OCI-LY3 (cell line): ENCODE data around the gene NECAB2.
"Not testable (repeated sequence)": the region's sequence is repeated elsewhere in the genome, so short reads cannot be mapped to it uniquely, and the experiment has no call there.

ENCODE experiments used
- H2AFZ ChIP-seq: fragments of 200-600, 300-600 bp; shearing (Covaris generic); 2 replicates; pipeline ENCODE4 v1.6.0; 2014; ENCODE audit warnings: antibody characterized with exemption, low read depth, low read length
- H3K27ac ChIP-seq: fragments of 200-600, 300-600 bp; sonication (generic); 2 replicates; pipeline ENCODE4 v1.5.1; 2014; ENCODE audit warnings: mild to moderate bottlenecking, low read length, moderate library complexity, mixed read lengths
- H3K27me3 ChIP-seq: fragments of 200-600, 300-600 bp; sonication (generic); 2 replicates; pipeline ENCODE4 v1.6.1; 2014; ENCODE audit warnings: low read depth, low read length, mixed read lengths
- H3K36me3 ChIP-seq: fragments of 200-600, 300-600 bp; sonication (generic); replicated peaks from 2 replicates; pipeline ENCODE3; 2014; ENCODE audit warnings: low read depth, low read length, mixed read lengths
- H3K4me1 ChIP-seq: fragments of 300-600, 200-600 bp; sonication (generic); 2 replicates; pipeline ENCODE4 v1.6.1; 2014; ENCODE audit warnings: low read length, mixed read lengths
- H3K4me2 ChIP-seq: fragments of 200-600, 300-600 bp; sonication (generic); 2 replicates; pipeline ENCODE4 v1.6.1; 2014; ENCODE audit warnings: low read length, mixed read lengths
- H3K4me3 ChIP-seq: fragments of 300-600, 200-600 bp; sonication (generic); 2 replicates; pipeline ENCODE4 v1.5.1; 2014; ENCODE audit warnings: antibody characterized with exemption, mild to moderate bottlenecking, low read length, moderate library complexity
- H3K79me2 ChIP-seq: fragments of 300-600, 200-600 bp; shearing (Covaris generic); 2 replicates; pipeline ENCODE4 v1.6.1; 2014; ENCODE audit warnings: mild to moderate bottlenecking, low read length, mixed read lengths
- H3K9ac ChIP-seq: fragments of 300-600, 200-600 bp; shearing (Covaris generic); 2 replicates; pipeline ENCODE4 v1.6.0; 2014; ENCODE audit warnings: mild to moderate bottlenecking, low read length, moderate library complexity
- H3K9me3 ChIP-seq: fragments of 200-600, 300-600 bp; shearing (Covaris generic); 2 replicates; pipeline ENCODE4 v1.6.1; 2014; ENCODE audit warnings: low read length, mixed read lengths; ENCODE audit not compliant: insufficient read depth
- H4K20me1 ChIP-seq: fragments of 200-600, 300-600 bp; sonication (generic); 2 replicates; pipeline ENCODE4 v1.6.1; 2016; ENCODE audit warnings: low read length, mixed read lengths; ENCODE audit not compliant: insufficient read depth
- CTCF ChIP-seq: fragments of 200-600, 300-600 bp; sonication (generic); IDR thresholded peaks from 2 replicates; pipeline ENCODE4 v1.5.1; 2014; ENCODE audit warnings: antibody characterized with exemption, low read length, low read depth
- EZH2phosphoT487 ChIP-seq: fragments of 200-600 bp; shearing (Covaris generic); IDR thresholded peaks from 2 replicates; pipeline ENCODE4 v1.6.1; 2018; ENCODE audit warnings: antibody characterized with exemption, mixed run types, low read depth

The NECAB2 gene

DNA sequence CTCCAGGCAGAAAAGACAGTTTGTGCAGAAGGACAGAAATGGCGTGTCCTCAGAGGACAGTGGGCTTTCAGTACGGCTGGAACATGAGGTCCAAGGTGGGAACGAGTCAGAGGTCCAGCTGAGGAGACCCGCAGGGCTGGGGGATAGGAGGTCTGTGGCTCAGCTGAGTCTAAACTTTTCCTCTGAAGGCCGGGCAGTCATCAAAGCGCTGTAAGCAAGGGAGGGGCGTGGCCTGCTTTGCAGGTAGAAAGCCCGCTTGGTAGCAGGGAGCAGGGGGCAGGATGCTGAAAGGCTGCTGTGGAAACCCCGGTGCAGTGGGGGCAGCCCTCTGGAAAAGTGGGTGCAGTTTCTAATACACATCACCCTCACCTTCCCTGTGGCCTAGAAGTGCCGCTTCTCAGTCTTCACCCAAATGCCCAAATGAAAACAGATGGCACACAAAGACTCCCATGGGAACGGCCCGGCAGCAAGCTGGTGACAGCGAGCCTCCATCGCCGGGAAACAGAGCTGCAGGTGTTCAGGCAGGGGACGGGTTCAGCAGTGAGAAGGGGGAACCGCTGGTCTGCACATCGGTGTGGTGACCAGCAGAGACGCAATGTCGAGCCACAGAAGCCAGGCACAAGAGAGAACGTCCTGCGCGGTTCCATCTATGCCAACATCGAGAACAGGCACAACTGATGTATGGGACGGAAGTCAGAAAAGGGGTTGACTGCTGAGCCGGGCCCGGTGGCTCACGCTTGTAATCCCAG is 27.2 kb upstream of the NECAB2 start:
- TF ChIP-seq EZH2phosphoT487 (no peak), CTCF (no peak)
- no peaks in the 10 kb centered on the region for H3K79me2 ChIP-seq
- no peak overlapping the region for H3K4me2 ChIP-seq
- H3K27me3 ChIP-seq = 0 out of 2 replicates have a peak, but pooled peaks cover 5% of the 10 kb centered on the region
- H3K27ac ChIP-seq = no peak overlapping the region
- H3K4me3 ChIP-seq = no peak overlapping the region
- H3K4me1 ChIP-seq = no peaks in the 10 kb centered on the region
- no peak overlapping the region for H3K9ac ChIP-seq
- no peaks in the 10 kb centered on the region for H3K36me3 ChIP-seq
- no peak overlapping the region for H2AFZ ChIP-seq
- H4K20me1 ChIP-seq = no peaks in the 10 kb centered on the region
- H3K9me3 ChIP-seq = no peaks in the 10 kb centered on the region

DNA sequence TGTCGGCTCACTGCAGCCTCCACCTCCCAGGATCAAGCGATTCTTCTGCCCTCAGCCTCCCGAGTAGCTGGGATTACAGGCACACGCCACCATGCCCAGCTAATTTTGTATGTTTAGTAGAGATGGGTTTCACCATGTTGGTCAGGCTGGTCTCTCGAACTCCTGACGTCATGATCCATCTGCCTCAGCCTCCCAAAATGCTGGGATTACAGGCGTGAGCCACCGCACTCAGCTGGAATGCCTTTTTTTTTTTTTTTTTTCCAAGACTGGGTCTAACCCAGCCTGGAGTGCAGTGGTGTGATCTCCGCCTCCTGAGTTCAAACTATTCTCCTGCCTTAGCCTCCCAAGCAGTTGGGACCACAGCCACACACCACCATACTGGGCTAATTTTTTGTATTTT is 26.5 kb upstream of the NECAB2 start:
- not testable (repeated sequence) for H2AFZ ChIP-seq, H3K9ac ChIP-seq, H3K4me1 ChIP-seq, H3K27ac ChIP-seq, H3K27me3 ChIP-seq, H3K4me2 ChIP-seq, H3K9me3 ChIP-seq, H3K36me3 ChIP-seq, H4K20me1 ChIP-seq, H3K79me2 ChIP-seq, H3K4me3 ChIP-seq

DNA sequence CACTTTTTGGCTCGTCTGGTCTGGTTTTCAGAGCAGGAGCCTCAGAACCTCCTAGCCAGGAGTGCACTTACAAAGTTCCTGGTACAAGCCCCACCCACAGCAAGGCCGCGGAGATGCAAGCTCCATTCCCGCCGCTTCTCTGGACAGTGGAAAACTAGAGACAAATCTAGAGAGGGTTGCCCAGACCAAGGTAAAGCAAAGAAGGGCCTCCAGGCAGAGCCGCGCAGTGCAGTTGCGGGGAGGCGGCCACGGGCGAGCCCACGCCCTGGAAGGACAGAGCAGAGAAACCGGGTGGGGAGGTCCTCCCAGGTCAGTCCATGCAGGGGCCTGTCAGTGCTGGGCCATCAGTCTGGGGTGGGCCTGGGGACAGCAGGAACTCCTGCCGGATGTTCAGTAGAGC is 26.0 kb upstream of the NECAB2 start:
- Histone ChIP-seq H3K4me3 (no peak overlapping the region), H4K20me1 (no peaks in the 10 kb centered on the region), H3K79me2 (no peaks in the 10 kb centered on the region), H3K9me3 (no peaks in the 10 kb centered on the region), H3K9ac (no peak overlapping the region), H2AFZ (no peak overlapping the region), H3K27ac (no peak overlapping the region), H3K36me3 (no peaks in the 10 kb centered on the region), H3K4me2 (no peak overlapping the region), H3K4me1 (no peaks in the 10 kb centered on the region), H3K27me3 (0 out of 2 replicates have a peak, but pooled peaks cover 5% of the 10 kb centered on the region)
- TF ChIP-seq CTCF = no peak
- no peak for TF ChIP-seq EZH2phosphoT487

DNA sequence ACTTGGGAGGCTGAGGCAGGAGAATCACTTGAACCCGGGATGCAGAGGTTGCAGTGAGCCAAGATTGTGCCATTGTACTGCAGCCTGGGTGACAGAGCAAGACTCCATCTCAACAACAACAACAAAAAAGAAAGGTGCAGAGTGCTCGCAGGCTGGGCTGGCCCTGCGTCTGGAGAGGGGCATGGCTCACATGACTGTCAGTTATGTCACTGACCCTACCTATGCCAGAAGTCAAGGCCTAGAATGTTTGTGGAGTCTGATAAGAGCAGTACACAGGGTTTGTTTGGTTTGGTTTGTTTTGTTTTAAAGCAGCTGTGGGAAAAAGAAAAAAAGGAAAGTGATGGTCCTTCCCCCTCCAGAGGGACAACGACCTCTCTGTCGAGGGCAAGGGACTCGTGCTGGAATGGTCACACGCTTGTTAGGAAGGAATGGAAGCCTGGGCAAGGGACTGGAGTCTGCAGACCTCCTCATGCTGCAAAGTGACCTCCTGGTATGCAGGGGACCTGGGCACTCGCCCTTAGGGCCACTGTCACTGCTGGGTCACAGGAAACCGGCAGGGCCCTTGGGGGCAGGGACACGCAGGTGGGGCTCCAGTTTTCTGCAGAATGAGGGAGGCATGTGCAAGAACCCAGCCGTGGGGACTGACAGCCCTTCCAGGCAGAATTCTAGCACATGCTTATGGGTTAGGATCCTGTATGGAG is 25.1 kb upstream of the NECAB2 start:
- H3K9me3 ChIP-seq = no peaks in the 10 kb centered on the region
- no peaks in the 10 kb centered on the region for H3K79me2 ChIP-seq
- no peak overlapping the region for H3K9ac ChIP-seq
- H3K4me2 ChIP-seq = no peak overlapping the region
- no peak overlapping the region for H3K27ac ChIP-seq
- H3K27me3 ChIP-seq = no peaks in the 10 kb centered on the region
- H3K4me1 ChIP-seq = no peaks in the 10 kb centered on the region
- TF ChIP-seq CTCF (no peak), EZH2phosphoT487 (no peak)
- H3K4me3 ChIP-seq = no peak overlapping the region
- H2AFZ ChIP-seq = no peak overlapping the region
- H4K20me1 ChIP-seq = no peaks in the 10 kb centered on the region
- no peaks in the 10 kb centered on the region for H3K36me3 ChIP-seq
